GM12875 (cell line): Measurements from ENCODE around the gene EZR.

Experiments used
- H3K4me3 ChIP-seq: one replicate; pipeline ENCODE4 v1.5.1; 2011; ENCODE audit warnings: low read depth, low read length, control low read depth
- TF ChIP-seq, protein P1 (sequence below): IDR thresholded peaks from 2 replicates; pipeline ENCODE4 v1.5.1; 2011; ENCODE audit warnings: low read depth, mild to moderate bottlenecking, control low read depth, inconsistent platforms, low read length, moderate library complexity, borderline replicate concordance; ENCODE audit not compliant: insufficient read depth

Gene EZR

DNA sequence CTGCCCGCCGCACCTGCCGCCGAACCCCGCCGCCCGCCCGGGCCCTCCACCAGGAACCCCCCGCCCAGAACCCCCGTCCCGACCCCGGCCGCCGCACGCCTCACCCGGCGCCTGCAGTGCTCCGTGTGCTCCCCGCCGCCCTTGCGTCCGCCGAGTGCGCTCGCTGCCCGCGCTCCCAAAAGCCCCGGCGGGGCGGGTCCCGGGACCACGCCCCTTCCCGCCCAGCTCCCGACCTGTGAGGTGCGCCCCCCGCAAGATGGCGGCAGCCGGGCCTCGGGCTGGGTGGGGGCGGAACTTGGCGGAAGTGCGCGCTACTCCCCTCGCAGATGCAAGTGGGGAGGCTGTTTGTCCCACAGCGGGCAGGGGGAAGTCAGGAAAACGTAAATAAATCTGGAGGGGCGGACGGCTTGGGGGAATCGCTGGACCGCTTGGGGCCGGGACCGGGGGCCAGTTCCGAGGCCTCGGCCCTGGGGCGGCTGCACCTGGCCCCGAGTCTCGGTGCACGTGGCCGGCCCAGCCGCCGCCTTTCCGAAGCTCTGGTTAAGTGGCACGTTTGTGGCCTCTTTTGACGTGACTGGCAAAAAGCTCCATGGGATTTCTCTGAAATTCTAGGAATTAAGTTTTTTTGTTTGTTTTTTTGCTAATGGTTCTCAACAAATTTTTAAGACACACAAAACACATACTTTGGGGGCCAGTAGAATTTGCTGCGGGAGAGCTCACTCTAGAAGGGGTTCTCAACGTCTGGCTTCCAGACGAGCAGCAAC is at the start of gene EZR:
Gene EZR, minus strand, starts transcription at position 156 of the 764 bp plus-strand sequence. CDS start 1,275 bp downstream, outside the sequence.
- TF ChIP-seq, protein P1, sequence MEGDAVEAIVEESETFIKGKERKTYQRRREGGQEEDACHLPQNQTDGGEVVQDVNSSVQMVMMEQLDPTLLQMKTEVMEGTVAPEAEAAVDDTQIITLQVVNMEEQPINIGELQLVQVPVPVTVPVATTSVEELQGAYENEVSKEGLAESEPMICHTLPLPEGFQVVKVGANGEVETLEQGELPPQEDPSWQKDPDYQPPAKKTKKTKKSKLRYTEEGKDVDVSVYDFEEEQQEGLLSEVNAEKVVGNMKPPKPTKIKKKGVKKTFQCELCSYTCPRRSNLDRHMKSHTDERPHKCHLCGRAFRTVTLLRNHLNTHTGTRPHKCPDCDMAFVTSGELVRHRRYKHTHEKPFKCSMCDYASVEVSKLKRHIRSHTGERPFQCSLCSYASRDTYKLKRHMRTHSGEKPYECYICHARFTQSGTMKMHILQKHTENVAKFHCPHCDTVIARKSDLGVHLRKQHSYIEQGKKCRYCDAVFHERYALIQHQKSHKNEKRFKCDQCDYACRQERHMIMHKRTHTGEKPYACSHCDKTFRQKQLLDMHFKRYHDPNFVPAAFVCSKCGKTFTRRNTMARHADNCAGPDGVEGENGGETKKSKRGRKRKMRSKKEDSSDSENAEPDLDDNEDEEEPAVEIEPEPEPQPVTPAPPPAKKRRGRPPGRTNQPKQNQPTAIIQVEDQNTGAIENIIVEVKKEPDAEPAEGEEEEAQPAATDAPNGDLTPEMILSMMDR, result no peak
- H3K4me3 ChIP-seq, result peak within 1 kb of the TSS; percentile 69

DNA sequence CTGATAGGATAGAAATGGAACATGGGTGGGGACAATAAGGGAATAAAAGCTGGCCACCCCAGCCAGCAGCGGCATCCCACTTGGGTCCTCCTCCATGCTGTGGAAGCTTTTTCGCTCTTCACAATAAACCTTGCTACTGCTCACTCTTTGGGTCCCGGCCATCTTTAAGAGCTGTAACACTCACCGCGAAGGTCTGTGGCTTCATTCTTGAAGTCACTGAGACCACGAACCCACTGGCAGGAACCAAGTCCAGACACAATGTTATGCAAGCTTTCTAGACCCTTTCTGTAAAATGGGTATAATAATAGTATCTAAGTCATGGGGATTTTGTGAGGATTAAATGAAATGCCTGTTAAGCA is 48.9 kb upstream of the EZR start:
- TF ChIP-seq, protein P1, result no peak
- no peak overlapping the region for H3K4me3 ChIP-seq

DNA sequence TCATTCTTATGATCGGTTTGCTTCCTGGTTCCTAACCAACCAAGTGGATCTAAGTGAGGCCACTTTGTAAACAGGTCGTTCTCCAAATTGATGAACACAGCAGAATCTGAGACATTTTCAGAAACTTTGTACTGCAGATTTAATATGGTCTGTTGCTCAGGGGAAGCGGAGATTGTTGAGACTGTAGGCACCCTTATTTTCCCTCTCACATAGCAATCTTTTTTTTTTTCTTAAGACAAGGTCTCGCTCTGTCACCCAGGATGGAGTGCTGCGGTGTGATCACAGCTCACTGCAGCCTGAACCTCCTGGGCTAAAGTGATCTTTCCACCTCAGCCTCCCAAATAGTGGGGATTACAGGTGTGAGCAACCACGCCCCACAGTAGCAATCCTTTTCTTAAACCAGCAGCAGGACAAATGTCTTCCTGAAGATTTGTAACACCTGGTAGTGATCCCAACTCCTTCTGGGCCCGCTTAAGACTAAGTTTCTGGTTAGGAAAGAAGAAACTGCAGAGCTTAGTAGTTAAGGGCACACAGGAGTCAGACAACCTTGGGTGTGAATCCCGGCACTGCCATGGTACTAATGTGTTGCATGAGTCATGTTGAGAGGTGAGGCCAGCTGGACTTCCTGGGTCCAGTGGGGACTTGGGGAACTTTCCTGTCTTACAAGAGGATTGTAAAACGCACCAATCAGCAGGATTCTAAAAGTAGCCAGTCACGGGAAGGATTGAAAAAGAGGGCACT is 48.4 kb upstream of the EZR start:
- no peak overlapping the region for H3K4me3 ChIP-seq

DNA sequence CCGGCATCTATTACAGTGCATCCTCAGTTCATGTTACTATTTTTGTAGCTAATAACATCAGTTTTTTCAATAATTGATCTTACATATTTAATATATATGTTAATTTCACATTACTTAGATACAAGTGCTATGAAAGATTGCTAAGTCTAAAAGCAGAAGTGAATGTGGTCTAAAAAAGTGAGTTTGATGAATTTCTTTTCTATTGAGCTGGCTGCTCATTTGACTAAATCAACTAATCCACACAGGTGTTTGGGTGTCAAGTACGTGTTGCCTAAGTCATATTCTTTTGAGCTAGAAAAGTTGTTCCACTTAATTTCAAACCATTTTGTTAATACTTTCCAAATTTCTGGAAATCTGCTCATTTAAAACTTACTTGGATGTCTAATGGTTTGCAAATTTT is 46.6 kb upstream of the EZR start:
- TF ChIP-seq, protein P1, result no peak
- no peak overlapping the region for H3K4me3 ChIP-seq

More for the DNA sequence above, 48.4 kb upstream of the EZR start:
- TF ChIP-seq, protein P1, result no peak

DNA sequence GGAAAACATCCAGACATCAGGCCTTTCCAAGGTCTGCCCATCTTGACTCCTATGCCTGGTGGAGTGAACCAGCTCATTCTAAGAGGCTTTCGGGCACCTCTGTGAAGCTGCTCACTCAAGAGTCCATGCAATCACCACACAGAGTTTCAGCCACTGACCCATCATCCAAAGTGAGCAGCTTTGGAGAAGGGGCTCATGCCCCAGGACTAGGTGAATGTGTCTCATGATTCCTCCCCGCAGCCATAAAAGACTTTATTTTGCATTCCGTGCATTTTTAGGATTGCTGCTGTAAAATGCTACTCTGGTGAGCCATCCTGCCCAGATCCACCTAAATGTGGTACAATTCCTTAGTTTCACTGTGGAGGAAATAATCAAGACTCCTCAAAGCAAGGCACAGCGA is 44.5 kb upstream of the EZR start:
- H3K4me3 ChIP-seq, result no peak overlapping the region
- TF ChIP-seq, protein P1, result no peak

DNA sequence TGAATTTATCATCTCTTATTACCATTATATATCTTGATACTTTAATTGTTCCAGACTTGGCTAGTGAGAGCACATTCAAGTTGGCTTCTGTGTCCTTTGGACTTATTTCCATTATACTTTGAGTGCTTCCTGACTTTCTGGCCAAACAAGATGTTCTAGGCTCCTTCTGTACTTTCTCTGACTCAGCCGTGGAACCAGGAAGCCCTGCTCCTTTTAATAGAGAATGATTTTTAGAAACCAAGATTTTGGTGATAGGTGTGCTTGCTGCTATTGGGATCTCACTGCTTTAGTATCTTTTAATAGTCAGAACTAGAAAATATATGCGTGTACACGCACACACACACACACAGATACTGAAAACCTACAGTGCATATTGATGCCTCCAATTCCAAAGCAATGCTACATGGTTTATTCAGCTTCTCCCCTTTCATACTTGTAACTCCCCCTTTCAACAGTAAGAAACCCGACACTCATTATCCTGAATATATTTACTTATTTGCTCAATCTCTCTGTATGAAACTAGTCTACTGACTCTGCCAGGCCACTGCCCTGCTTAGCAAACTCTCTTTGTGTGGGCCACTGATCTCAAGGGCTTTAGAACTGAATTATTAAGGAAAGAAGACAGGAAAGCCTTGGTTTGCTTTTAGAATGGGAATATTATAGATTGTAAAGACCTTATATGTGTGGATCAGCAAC is 42.7 kb upstream of the EZR start:
- TF ChIP-seq, protein P1, result no peak
- H3K4me3 ChIP-seq, result no peak overlapping the region
